Activated B cell treated with CpG ODN at 0.5 μM for 24 hours (primary cell): ENCODE data around the gene CCNY. TPM values are rescaled to one million over a fixed set of nuclear protein-coding genes. Genes with fewer than 3 reads are reported as not detected.

Source experiments
- ATAC-seq: fragments of 200-7000 bp; cut with Tn5 transposase; one replicate; pipeline ENCODE4 v1.10.0; 2021; ENCODE audit warnings: low read depth, mild to moderate bottlenecking, moderate library complexity
- CTCF ChIA-PET: fragments of 350-600 bp; sonication (Branson Sonifier 250); formaldehyde crosslinking; loops from one replicate; lab custom pipeline; 2021; ENCODE audit warnings: antibody characterized with exemption; lab: Charles Lee
- POLR2A ChIA-PET: fragments of 350-600 bp; sonication (Branson Sonifier 250); formaldehyde crosslinking; loops from one replicate; lab custom pipeline; 2021; ENCODE audit warnings: antibody characterized with exemption; lab: Charles Lee
- DNase-seq: peaks from one replicate; pipeline ENCODE4 v3.0.0; 2022
- H3K27ac Mint-ChIP-seq: one replicate; pipeline ENCODE4 v1.8.0; 2020; ENCODE audit warnings: mixed read lengths
- H3K27me3 Mint-ChIP-seq: one replicate; pipeline ENCODE4 v1.8.0; 2021; ENCODE audit warnings: mixed read lengths
- H3K36me3 Mint-ChIP-seq: one replicate; pipeline ENCODE4 v1.8.0; 2021; ENCODE audit warnings: low read depth, mixed read lengths
- H3K4me1 Mint-ChIP-seq: one replicate; pipeline ENCODE4 v1.8.0; 2021; ENCODE audit warnings: mixed read lengths
- H3K4me3 Mint-ChIP-seq: one replicate; pipeline ENCODE4 v1.8.0; 2020; ENCODE audit warnings: mild to moderate bottlenecking, mixed read lengths
- H3K9me3 Mint-ChIP-seq: one replicate; pipeline ENCODE4 v1.8.0; 2020; ENCODE audit warnings: mixed read lengths
- intact Hi-C: fragments of 100-400 bp; cut with micrococcal nuclease; formaldehyde crosslinking; loops from one replicate; pipeline ENCODE4 v1.15.1; 2024
- total RNA-seq: library from RNA; stranded (reverse); gene quantifications from 2 replicates; pipeline ENCODE4 v1.2.3, GENCODE V29; 2022
- TF ChIP-seq, protein P1 (sequence below): fragments of 200-600 bp; IDR thresholded peaks from one replicate; pipeline ENCODE4 v1.8.0; 2022; ENCODE audit warnings: antibody characterized with exemption, mild to moderate bottlenecking

CCNY gene
- total RNA-seq, 1 donor from 2014 or later: 69.2 TPM

DNA sequence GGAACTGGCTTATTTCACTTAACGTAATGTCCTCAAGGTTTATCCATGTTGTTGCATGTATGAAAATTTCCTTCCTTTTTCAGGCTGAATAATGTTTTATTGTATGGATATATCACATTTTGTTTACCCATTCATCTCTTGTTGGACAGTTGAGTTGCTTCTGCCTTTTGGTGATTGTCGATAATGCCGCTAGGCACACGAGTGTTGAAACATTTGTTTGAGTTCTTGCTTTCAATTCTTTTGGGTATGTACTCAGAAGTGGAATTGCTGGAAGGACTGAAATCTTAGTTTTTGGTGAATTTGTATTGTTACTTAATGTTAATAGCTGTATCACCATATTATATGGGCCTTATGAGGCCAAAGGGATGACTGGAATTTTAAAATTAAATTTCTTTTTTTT lies 23.6 kb downstream of the CCNY start:
- CTCF ChIA-PET: no interaction called here
- DNase-seq (no peak), ATAC-seq (no peak)
- no peaks in the 10 kb centered on the region for H3K27me3 Mint-ChIP-seq
- no peaks in the 10 kb centered on the region for H3K9me3 Mint-ChIP-seq
- intact Hi-C loops: loop anchor here (10.0 kb wide), 1 partner anchor 55 kb away; no protein-coding TSS in a partner anchor
- H3K27ac Mint-ChIP-seq: no peak overlapping the region
- POLR2A ChIA-PET: no interaction called here
- no peak overlapping the region for H3K4me3 Mint-ChIP-seq
- TF ChIP-seq, protein P1, sequence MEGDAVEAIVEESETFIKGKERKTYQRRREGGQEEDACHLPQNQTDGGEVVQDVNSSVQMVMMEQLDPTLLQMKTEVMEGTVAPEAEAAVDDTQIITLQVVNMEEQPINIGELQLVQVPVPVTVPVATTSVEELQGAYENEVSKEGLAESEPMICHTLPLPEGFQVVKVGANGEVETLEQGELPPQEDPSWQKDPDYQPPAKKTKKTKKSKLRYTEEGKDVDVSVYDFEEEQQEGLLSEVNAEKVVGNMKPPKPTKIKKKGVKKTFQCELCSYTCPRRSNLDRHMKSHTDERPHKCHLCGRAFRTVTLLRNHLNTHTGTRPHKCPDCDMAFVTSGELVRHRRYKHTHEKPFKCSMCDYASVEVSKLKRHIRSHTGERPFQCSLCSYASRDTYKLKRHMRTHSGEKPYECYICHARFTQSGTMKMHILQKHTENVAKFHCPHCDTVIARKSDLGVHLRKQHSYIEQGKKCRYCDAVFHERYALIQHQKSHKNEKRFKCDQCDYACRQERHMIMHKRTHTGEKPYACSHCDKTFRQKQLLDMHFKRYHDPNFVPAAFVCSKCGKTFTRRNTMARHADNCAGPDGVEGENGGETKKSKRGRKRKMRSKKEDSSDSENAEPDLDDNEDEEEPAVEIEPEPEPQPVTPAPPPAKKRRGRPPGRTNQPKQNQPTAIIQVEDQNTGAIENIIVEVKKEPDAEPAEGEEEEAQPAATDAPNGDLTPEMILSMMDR: no peak
- peaks cover 61% of the 10 kb centered on the region for H3K4me1 Mint-ChIP-seq
- H3K36me3 Mint-ChIP-seq: peaks cover 5% of the 10 kb centered on the region

DNA sequence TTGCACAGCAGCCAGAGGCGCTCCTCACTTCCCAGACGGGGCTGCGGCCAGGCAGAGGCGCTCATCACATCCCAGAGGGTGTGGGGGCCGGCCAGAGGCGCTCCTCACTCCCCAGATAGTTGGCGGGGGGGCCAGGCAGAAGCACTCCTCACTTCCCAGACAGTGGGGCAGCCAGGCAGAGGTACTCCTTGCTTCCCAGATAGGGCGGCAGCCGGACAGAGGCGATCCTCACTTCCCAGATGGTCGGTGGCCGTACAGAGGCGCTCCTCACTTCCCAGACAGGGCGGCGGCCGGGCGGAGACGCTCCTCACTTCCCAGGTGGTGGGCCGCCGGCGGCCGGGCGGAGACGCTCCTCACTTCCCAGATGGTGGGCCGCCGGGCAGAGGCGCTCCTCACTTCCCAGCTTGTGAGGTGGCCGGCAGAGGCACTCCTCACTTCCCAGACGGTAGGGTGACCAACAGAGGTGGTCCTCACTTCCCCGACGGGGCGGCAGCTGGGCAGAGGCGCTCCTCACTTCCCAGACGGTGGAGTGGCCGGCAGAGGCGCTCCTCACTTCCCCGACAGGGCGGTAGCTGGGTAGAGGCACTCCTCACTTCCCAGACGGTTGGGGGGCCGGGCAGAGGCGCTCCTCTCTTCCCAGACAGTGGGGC lies 26.5 kb downstream of the CCNY start:
- ATAC-seq (no peak), DNase-seq (no peak)
- Mint-ChIP-seq H3K27me3 (no peaks in the 10 kb centered on the region), H3K9me3 (no peaks in the 10 kb centered on the region), H3K36me3 (peaks cover 5% of the 10 kb centered on the region), H3K4me1 (peaks cover 50% of the 10 kb centered on the region), H3K4me3 (no peak overlapping the region), H3K27ac (no peak overlapping the region)
- intact Hi-C loops: no loop called here
- TF ChIP-seq, protein P1: no peak
- ChIA-PET POLR2A (no interaction called here), CTCF (no interaction called here)

DNA sequence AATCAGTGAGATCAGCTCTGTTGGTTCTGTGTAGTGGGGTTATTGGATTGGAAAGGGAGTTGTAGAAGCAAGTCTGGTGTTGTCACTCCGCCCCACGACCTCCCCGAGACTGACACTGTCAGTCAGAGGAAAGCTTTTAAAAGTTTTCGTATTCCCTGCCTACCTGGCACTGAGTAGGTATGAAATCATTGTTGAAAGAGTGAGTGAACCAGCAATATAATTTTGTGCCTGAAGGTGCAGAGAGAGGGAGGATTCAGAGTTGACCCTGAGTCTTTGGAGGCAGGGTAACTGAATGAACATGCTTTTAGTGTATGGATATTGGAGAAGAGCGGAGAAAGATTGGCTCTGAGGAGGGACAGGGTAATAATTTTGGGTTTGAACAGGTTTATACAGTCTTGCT lies 27.3 kb downstream of the CCNY start:
- TF ChIP-seq, protein P1: no peak
- H3K36me3 Mint-ChIP-seq: peaks cover 5% of the 10 kb centered on the region
- no peaks in the 10 kb centered on the region for H3K9me3 Mint-ChIP-seq
- DNase-seq (no peak), ATAC-seq (no peak)
- ChIA-PET POLR2A (no interaction called here), CTCF (no interaction called here)
- H3K27me3 Mint-ChIP-seq: no peaks in the 10 kb centered on the region
- intact Hi-C loops: no loop called here
- H3K27ac Mint-ChIP-seq: no peak overlapping the region
- H3K4me1 Mint-ChIP-seq: peaks cover 50% of the 10 kb centered on the region
- no peak overlapping the region for H3K4me3 Mint-ChIP-seq

DNA sequence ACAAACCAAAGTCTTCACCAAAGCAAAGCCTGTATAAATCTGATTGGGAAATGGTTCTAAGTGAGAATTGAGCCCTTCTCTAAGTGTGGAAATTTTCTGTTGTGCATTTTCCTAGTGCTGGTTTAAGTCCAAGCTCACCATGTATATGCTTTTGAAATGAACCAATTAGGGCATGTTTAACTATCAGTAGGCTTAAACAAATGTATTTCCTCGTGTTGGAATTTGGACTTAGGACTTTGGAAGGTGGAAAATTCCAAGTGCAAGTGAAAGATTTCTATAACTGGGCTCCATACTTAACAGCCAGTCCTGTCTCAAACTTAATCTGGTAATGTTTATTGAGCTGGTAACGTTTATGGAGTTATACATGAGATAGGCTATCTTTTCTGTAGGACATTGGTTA lies 28.5 kb downstream of the CCNY start:
- intact Hi-C loops: no loop called here
- H3K9me3 Mint-ChIP-seq: no peaks in the 10 kb centered on the region
- TF ChIP-seq, protein P1: no peak
- H3K36me3 Mint-ChIP-seq: peaks cover 2% of the 10 kb centered on the region
- CTCF ChIA-PET: interaction anchor here (0.6 kb wide), 1 partner anchor 768 kb away, joined by 3 read pairs; no protein-coding TSS in a partner anchor
- no peak overlapping the region for H3K27ac Mint-ChIP-seq
- H3K27me3 Mint-ChIP-seq: no peaks in the 10 kb centered on the region
- POLR2A ChIA-PET: interaction anchor here (0.6 kb wide), 1 partner anchor 1181 kb away, joined by 3 read pairs; no protein-coding TSS in a partner anchor
- ATAC-seq (no peak), DNase-seq (no peak)
- no peak overlapping the region for H3K4me3 Mint-ChIP-seq
- peaks cover 51% of the 10 kb centered on the region for H3K4me1 Mint-ChIP-seq

DNA sequence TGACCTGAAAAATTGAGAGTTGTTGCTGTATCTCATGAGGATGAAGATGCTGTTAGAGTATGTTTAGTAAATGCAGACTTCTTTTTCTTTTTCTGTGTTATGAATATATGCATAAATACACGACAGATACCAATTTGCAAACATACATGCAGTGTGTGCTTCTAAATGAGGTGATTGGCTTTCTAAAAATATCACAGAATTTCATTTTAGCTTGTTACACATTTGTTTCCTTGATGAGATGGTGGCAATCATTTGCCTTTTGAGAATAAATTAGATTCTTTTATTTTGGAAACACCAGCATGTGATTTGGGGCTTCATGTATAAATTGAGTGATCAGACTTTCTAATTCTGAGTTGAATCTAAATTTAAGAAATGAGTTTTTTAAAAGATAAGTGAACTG lies 29.7 kb downstream of the CCNY start:
- ChIA-PET CTCF (no interaction called here), POLR2A (no interaction called here)
- ATAC-seq (no peak), DNase-seq (no peak)
- H3K4me1 Mint-ChIP-seq: peaks cover 55% of the 10 kb centered on the region
- TF ChIP-seq, protein P1: no peak
- intact Hi-C loops: no loop called here
- H3K36me3 Mint-ChIP-seq: peaks cover 2% of the 10 kb centered on the region
- H3K27ac Mint-ChIP-seq: no peak overlapping the region
- no peak overlapping the region for H3K4me3 Mint-ChIP-seq
- no peaks in the 10 kb centered on the region for H3K9me3 Mint-ChIP-seq
- no peaks in the 10 kb centered on the region for H3K27me3 Mint-ChIP-seq
